GM13976 (cell line): Measurements from ENCODE around the gene DIO3.

ENCODE experiments used
- DNase-seq: peaks from one replicate; pipeline ENCODE4 v3.0.0; 2012; ENCODE audit warnings: low spot score
- in situ Hi-C: fragments of 300-500 bp; cut with MboI; formaldehyde crosslinking; loops from one replicate; pipeline ENCODE4 v1.12.0; 2022; ENCODE audit warnings: low sequenced_read_pairs, mixed read lengths, inconsistent platforms; ENCODE audit not compliant: unreplicated experiment
- TF ChIP-seq, protein P1 (sequence below): IDR thresholded peaks from 2 replicates; pipeline ENCODE4 v1.5.1; 2012; ENCODE audit warnings: borderline replicate concordance, mild to moderate bottlenecking; ENCODE audit not compliant: insufficient read depth; ENCODE audit errors: extremely low read depth, missing control alignments, control extremely low read depth

The DIO3 gene

DNA sequence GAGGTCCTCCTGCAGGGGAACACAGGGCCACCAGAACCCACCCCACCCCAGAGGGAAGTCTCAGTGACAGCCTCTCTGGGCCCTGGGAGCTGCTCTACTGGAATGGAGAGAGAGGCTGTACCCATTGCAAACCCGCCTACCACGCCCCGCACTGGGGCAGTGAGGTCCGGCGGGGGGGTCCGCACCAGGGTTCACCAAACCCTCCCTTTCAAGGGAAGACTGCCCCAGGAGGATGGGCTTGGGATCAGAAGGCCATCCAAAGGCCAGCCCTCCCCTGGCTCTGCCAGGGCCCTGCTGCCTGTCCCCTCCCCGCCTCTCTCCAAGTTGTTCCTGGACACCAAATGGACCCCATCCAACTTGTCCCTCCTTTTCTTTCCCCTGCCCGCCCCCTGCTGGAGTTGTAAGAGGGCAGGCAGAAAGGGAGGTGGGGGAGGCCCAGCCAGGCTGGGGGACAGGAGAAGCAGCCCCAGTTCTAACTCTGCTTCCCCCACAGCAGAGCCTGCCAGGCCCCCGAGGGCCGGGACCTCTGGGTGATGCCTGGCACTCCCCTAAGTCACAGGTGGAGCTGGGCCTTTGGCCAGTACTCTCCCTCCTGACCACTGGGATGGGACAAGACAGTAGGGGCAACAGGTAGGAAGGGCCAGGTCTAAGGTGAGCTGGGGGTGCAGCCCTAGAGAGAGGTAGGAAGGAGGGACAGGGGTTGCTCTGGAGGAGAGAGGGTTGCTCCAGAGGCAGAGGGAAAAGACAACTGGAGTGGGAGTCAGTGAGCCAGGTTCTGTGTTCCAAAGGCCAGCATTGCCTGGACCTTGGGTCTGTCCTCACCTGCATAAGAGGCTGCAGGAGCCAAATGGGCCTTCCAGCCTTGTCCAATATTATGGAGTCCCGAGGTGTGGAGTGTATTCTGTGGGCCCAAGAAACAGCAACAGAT, 3.2 kb upstream of the DIO3 start:
- TF ChIP-seq, protein P1, sequence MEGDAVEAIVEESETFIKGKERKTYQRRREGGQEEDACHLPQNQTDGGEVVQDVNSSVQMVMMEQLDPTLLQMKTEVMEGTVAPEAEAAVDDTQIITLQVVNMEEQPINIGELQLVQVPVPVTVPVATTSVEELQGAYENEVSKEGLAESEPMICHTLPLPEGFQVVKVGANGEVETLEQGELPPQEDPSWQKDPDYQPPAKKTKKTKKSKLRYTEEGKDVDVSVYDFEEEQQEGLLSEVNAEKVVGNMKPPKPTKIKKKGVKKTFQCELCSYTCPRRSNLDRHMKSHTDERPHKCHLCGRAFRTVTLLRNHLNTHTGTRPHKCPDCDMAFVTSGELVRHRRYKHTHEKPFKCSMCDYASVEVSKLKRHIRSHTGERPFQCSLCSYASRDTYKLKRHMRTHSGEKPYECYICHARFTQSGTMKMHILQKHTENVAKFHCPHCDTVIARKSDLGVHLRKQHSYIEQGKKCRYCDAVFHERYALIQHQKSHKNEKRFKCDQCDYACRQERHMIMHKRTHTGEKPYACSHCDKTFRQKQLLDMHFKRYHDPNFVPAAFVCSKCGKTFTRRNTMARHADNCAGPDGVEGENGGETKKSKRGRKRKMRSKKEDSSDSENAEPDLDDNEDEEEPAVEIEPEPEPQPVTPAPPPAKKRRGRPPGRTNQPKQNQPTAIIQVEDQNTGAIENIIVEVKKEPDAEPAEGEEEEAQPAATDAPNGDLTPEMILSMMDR = no peak
- no peak for DNase-seq
- in situ Hi-C loops = no loop called here

- in situ Hi-C loops = no loop called here
- TF ChIP-seq, protein P1 = no peak
Observed at GRCh38 chr14:101558739-101559240, 2.5 kb upstream of the DIO3 start.

GRCh38 chr14:101559250-101559623, 2.1 kb upstream of the DIO3 start:
- in situ Hi-C loops = no loop called here
- TF ChIP-seq, protein P1 = no peak
- no peak for DNase-seq

More at GRCh38 chr14:101558739-101559240, 2.5 kb upstream of the DIO3 start:
- DNase-seq = no peak

GRCh38 chr14:101559624-101560533, 1.4 kb upstream of the DIO3 start:
- TF ChIP-seq, protein P1 = no peak
- in situ Hi-C loops = no loop called here
- DNase-seq = no peak

- in situ Hi-C loops = no loop called here
- TF ChIP-seq, protein P1 = no peak
- DNase-seq = no peak
Observed at GRCh38 chr14:101560534-101561113, 671 bp upstream of the DIO3 start.
